ENCODE results near the gene NR1D2.

Gene NR1D2

GRCh38 chr3:23932571-23932970 is 12.5 kb upstream of the NR1D2 start:
- no peak for DNase-seq

- no peak for DNase-seq
These were observed 10.8 kb upstream of the NR1D2 start for GRCh38 chr3:23934253-23934652.

DNA sequence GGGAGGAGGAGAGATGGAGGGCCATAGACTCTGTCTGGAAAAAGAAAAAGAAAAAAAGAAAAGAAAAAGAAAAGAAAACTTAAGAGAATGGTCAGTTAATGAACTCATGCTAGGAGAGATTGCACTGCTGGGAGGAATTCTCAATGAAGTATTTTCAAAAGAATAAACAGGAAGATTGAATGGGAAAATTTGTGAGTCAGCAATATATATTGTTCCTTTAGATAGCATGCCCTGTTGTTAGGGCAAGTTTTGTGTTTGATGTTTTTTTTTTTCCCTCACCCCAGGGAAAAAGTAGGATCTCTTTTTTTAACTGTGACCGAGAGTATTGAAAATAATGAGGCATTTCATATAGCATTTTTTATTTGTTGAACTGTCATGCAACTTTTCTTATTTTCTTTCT is 7.8 kb upstream of the NR1D2 start:
- no peak for DNase-seq

GRCh38 chr3:23938688-23939087 is 6.4 kb upstream of the NR1D2 start:
- DNase-seq: no peak

DNA sequence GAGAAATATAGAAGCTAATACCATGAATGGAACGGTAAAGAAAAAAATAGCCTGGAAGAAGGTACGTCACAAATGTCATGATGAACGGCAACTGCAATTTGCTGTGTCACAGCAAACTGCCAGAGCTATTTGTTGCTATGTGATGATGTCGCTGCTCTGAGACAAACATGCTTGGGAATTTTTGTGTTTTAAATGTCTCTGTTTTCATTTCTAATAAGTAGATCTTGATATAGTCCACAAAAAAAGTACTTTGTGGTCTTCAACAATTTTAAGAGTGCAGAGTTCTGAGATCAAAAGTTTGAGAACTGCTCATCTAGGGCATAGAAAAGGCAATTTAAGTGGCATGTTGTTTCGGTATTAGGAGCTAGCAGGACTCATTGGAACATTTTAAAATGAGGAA is 4.3 kb upstream of the NR1D2 start:
- no peak for DNase-seq

- no peak for DNase-seq
These were observed 3.6 kb upstream of the NR1D2 start for GRCh38 chr3:23941440-23941839.

- no peak for DNase-seq
These were observed 2.5 kb upstream of the NR1D2 start for GRCh38 chr3:23942546-23942945.

DNA sequence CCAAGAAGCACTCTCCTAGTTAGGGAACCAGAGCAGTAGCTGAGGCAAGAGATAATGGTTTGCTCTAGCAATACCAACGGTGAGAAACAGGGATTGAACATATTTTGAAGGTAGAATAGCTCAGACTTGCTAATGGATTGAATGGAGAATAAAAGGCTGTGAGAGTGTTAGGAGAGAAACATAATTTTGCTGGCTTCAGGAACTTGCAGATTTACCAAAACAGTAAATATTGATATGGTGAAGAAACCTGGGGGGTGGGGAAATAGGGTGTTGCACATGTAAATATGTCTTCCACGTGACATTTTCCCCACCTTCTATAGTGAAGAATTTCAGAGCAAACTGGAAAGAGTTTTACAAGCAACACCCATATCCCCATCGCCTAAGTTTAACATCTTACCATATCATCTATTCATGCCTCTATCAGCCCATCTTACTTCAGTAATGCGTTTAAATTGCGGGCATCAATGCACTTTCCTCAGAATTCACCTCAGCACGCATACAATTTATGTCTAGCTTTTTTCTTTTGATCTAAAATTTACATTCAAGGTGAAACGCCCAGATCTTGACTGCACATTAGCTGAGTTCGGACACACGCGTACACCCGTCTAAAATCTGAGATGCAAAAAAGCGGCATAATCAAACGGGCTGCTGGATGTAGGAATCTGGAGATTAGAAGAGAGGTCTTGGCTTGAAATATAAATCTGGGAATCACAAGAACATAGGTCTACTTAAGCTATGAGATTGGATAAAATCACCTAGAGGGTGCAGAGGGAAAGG is 891 bp upstream of the NR1D2 start:
- no peak for DNase-seq

GRCh38 chr3:23945663-23945912 is 502 bp downstream of the NR1D2 start:
- DNase-seq: no peak

DNA sequence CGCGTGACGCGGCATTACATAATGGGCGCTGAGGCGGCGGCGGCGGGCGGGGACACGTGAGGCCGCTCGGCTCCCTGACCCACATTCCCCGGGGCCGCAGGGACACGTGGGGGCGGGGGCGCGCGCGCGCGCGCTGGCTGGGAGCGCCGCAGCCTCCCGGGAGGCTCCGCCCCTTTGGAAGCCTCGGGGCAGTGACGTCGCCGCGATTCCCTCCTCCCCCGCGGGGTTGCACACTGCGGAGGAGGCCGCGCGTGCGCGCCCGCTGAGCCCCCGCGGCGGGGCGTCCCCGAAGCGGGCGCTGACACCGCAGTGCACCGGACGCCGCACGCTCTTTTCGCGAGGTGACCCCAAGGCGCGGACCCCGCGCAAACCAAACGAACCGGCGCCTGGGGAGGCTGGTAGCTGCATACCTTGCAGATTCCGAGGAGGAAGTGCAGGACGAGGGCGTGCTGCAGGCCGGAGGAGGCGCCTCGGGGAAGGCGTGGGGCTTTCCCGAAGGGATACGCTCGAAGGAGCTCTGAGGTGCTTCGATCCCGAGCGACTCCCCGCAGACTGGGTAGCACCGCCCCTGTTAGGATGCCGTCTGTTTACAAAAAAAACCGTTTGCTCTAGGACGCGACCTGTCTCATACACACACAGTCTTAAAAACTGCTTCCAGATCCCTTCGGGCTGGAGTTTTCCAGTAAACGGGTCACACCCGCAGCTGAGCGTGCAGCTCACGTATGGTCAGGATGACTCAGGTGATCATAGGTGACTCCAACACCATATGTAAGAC is 1.0 kb downstream of the NR1D2 start:
- DNase-seq: peak; percentile 67

- DNase-seq: no peak
These were observed 3.7 kb downstream of the NR1D2 start for GRCh38 chr3:23948761-23949160.

DNA sequence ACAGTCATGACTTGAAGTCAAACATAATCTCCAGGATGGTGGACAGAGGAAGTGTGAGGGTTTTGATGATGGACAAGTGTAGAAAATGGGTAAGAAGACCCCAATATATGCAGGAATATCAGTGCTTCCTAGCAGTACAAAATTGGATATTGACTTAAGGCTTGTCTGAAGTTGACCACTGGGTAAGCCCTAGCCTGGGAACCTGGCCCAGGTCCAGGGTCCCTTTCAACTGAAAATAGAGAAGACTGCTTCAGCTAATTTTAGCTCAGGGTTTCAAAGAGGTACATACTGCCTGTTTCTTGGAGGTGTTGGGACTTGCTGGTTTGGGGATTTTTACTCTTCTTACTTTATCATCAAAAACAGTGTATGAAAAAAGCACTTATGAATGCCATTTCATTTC is 4.7 kb downstream of the NR1D2 start:
- DNase-seq: no peak

DNA sequence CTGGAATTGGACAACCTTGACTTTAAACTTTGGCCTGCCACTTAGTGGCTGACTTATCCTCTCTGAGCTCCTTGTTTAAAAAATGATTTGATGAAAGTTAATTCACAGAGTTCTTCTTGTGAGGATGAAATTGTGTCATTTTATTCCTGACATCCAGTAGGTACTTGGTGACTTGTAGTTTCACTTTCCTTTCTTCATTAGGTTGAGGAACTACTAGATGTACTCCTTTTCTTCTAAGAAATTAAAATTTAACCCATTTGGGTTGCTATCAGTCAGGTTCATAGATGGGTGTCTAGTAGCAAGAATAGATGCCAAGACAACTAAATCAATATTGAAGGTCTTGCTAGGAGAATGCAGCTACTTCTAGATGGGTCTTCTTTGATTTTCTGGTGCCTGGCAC is 5.2 kb downstream of the NR1D2 start:
- DNase-seq: no peak

DNA sequence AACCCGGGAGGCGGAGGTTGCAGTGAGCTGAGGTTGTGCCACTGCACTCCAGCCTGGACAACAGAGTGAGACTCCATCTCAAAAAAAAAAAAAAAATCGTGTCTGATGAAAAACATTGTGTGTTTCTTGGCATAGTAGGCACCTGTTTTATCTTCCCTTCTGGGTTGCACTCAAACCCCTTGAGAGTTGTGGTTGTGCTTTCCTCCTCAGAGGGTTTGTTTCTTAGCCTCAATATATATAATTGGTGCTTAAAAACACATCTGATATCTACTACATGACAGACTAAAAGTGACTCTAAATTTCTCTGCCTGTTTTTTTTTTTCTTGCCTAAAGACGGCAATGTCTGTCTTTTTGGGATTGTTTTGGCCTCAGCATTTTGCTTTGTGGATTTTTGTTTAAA is 7.6 kb downstream of the NR1D2 start:
- no peak for DNase-seq

- DNase-seq: no peak
These were observed 8.4 kb downstream of the NR1D2 start for GRCh38 chr3:23953523-23953922.

- DNase-seq: no peak
These were observed 9.1 kb downstream of the NR1D2 start for GRCh38 chr3:23954144-23954543.

DNA sequence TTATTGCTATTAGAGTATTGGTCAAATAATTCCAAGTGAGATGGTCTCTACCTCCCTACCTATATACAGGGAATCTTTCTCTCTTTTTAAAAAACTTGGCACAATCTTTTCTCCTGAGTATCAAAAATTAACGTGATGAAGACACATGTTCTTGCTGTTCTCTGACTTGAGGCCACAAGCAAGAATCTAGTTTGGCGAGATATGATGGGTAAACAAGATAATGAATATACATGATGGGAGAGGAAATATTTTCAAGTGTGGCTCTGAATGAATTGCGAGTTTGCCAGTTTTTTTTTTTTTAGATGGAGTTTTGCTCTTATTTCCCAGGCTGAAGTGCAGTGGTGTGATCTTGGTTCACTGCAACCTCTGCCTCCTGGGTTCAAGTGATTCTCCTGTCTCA is 11.6 kb downstream of the NR1D2 start:
- DNase-seq: no peak

DNA sequence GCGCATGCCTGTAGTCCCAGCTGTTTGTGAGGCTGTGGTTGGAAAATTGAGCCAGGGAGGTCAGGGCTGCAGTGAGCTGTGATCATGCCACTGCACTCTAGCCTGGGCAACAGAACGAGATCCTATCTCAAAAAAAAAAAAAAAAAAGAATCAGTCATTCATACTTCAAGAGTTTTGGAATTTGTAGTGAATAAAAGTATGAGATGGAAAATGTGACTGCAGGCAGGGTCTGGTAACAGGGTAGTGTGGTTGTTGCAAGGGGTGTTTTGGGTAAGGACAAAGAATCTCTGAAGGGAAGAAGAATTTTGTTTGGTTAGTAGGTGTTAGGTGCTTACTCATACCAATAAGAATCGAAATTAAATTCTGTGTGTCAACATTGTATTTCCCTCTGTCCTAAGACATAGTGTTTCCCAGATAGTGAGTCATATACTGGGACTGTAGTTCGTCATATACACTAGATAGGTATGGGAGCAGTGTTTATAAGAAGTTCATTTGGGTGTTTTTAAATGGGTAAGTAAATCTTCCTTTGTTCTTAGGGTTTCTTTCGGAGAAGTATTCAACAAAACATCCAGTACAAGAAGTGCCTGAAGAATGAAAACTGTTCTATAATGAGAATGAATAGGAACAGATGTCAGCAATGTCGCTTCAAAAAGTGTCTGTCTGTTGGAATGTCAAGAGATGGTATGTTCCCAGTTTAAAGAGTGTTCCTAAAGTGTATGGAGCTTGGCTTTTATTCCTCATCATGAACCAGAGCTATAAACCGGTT is 14.2 kb downstream of the NR1D2 start:
- DNase-seq: no peak

DNA sequence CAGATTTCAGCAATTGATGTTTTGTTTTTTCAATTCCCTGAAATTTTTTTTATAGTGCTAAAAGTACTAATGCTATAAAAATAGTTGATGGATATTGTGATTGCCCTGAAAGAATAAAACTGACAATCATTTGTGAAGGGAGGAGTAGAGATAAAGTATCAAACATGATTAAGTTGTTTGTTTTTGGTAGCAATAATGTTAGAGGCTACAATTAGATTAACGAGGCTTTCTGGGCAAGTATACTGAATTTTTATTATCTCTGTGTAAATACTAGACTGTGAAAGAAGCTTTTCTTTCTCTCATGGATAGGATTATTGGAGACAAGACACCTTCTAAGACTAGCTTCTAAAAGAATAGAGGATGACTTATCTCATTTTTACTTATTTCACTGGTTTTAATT is 15.6 kb downstream of the NR1D2 start:
- DNase-seq: no peak

DNA sequence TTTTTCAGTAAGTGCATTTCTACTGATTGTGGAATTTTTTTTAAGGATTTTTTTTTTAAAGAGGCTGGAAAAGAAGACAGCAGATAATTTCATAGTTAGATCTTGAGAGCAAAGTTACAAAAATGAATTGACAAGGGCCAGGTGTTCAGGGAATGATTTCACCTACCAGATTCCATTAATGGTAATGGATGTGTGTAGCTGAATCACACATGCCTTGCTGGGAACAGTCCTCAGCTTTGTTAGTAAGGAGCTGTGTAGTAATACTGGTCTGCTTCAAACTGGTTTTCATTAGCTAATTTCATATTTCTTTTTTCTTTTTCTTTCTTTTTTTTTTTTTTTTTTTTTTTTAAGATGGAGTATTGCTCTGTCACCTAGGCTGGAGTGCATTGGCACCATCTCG is 16.0 kb downstream of the NR1D2 start:
- DNase-seq: no peak

DNA sequence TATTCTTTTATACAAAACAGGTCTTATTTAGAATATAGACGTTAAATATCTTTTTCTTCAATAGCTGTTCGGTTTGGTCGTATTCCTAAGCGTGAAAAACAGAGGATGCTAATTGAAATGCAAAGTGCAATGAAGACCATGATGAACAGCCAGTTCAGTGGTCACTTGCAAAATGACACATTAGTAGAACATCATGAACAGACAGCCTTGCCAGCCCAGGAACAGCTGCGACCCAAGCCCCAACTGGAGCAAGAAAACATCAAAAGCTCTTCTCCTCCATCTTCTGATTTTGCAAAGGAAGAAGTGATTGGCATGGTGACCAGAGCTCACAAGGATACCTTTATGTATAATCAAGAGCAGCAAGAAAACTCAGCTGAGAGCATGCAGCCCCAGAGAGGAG is 16.8 kb downstream of the NR1D2 start:
- no peak for DNase-seq

DNA sequence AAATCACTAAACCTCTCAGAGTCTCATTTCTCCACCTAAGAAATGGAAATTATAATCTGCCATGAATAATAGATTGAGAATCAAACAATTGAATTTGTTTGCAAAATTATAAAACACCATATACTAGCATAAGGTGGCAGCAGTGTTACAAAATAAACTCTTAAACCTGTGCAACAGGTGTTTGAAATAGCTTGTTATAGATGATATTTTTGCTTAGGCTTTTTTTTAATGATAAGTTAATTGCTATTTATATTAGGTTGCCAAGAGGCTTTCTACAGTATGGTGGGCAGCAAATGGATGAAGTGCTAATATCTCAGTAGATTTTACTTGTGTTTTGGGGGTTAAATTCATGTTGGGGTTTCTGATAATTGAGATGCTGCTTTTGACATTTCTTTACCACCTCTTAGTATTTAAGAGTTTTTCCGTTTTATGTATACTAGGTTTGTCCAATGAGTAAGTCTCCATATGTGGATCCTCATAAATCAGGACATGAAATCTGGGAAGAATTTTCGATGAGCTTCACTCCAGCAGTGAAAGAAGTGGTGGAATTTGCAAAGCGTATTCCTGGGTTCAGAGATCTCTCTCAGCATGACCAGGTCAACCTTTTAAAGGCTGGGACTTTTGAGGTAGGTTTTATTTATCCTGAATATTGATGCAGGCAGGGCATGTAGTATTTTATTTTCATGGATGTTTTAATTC is 19.6 kb downstream of the NR1D2 start:
- no peak for DNase-seq

- DNase-seq: no peak
These were observed 21.2 kb downstream of the NR1D2 start for GRCh38 chr3:23966328-23966727.

Data from NCI-H1436 treated with DMSO at 0.1 percent for 48 hours (cell line).